ENCODE data around the gene IGSF9B. TPM values are rescaled to one million over a fixed set of nuclear protein-coding genes. Genes with fewer than 3 reads are reported as not detected.

IGSF9B gene
- total and polyA plus RNA-seq, 2 of the 13 experiments (the other 11 are each of a cell fraction or from before 2014, with no cell fraction given): not detected

GRCh38 chr11:133927690-133928627, 28.8 kb downstream of the IGSF9B start (continued):
- TF ChIP-seq NRL (CRISPR knock-in tag; IDR thresholded peaks at IDR 0.05; ENCODE audit: borderline replicate concordance): 0 out of 2 replicates have a peak, but pooled peaks have one; percentile 37
- TF ChIP-seq ZNF687 (CRISPR knock-in tag; IDR thresholded peaks at IDR 0.05): peak; percentile 38; the same call in 1 of the 2 replicates
- no peak for TF ChIP-seq MEIS2 (CRISPR knock-in tag; IDR thresholded peaks at IDR 0.05)

GRCh38 chr11:133926466-133927246, 30.1 kb downstream of the IGSF9B start:
- no peak overlapping the region for H3K9ac ChIP-seq (ENCODE audit: insufficient read depth, low read depth, low read length)
- 0 out of 2 replicates have a peak, but pooled peaks cover 2% of the 10 kb centered on the region for H4K20me1 ChIP-seq (ENCODE audit: insufficient read depth, low read length)
- no peaks in the 10 kb centered on the region for H3K36me3 ChIP-seq (replicated peaks in 1 of 2; ENCODE audit: control insufficient read depth in 1 of 2, insufficient read depth in 2 of 2, low read length in 2 of 2)
- CTCF ChIA-PET (ENCODE audit: low intra/inter-chr PET ratio, low total read pairs): interaction anchor here (1.8 kb wide), 1 partner anchor 213 kb away, joined by 8 read pairs; no protein-coding TSS in a partner anchor
- H3K9me3 ChIP-seq (ENCODE audit: low read length): no peaks in the 10 kb centered on the region
- no peak overlapping the region for H2AFZ ChIP-seq (ENCODE audit: low read length)
- POLR2A ChIA-PET: no interaction called here
- TF ChIP-seq HNRNPLL (IDR thresholded peaks at IDR 0.05; ENCODE audit: low read depth, low read length, poor library complexity, severe bottlenecking) (no peak), ELF4 (CRISPR knock-in tag; IDR thresholded peaks at IDR 0.05; ENCODE audit: borderline replicate concordance) (no peak), ZNF564 (CRISPR knock-in tag; IDR thresholded peaks at IDR 0.05) (no peak), ZSCAN29 (CRISPR knock-in tag; conservative IDR thresholded peaks at IDR 0.05) (no peak), FOSL2 (CRISPR knock-in tag; IDR thresholded peaks at IDR 0.05) (no peak), TAF1 (CRISPR knock-in tag; IDR thresholded peaks at IDR 0.05) (no peak), ZNF878 (CRISPR knock-in tag; IDR thresholded peaks at IDR 0.05) (no peak)
- FAIRE-seq: no peak
- no peak for DNase-seq (ENCODE audit: low spot score)
- in situ Hi-C loops (cut with HindIII; ENCODE audit: extremely low pct_ligation_motif_present, low pct_unique_long_range_greater_than_20kb) (loop anchor here (5.0 kb wide), 1 partner anchor 211 kb away; no protein-coding TSS in a partner anchor), intact Hi-C loops (cut with micrococcal nuclease; ENCODE audit: unreplicated experiment) (loop anchor here (1.0 kb wide), 1 partner anchor 213 kb away; no protein-coding TSS in a partner anchor)
- H3K4me1 ChIP-seq (ENCODE audit: insufficient read depth, low read length): no peaks in the 10 kb centered on the region
- H3K4me2 ChIP-seq (ENCODE audit: low read depth, low read length): no peak overlapping the region
- H3K27me3 ChIP-seq (ENCODE audit: control insufficient read depth in 1 of 2, insufficient read depth in 2 of 2, low read length in 2 of 2): peaks cover 11 to 82% of the 10 kb centered on the region in 2 experiments; a peak in 4 of 5 replicates
- ATAC-seq: no peak
- no TSS peak for BruUV-seq (replicated peaks)
- H3K79me2 ChIP-seq (ENCODE audit: insufficient read depth, low read length): no peaks in the 10 kb centered on the region
- H3K4me3 ChIP-seq (replicated peaks in 1 of 3; ENCODE audit: insufficient read depth in 1 of 3, low read depth in 2 of 3, low read length in 3 of 3): no peak overlapping the region
- no peak overlapping the region for H3K27ac ChIP-seq (ENCODE audit: extremely low read length, insufficient read depth, low read length)
- WGBS (ENCODE audit: low lambda C conversion rate): 6% methylated on average over 15 of the region's 21 CpGs
